ENCODE data around the gene CACNA1S.

CACNA1S gene

DNA sequence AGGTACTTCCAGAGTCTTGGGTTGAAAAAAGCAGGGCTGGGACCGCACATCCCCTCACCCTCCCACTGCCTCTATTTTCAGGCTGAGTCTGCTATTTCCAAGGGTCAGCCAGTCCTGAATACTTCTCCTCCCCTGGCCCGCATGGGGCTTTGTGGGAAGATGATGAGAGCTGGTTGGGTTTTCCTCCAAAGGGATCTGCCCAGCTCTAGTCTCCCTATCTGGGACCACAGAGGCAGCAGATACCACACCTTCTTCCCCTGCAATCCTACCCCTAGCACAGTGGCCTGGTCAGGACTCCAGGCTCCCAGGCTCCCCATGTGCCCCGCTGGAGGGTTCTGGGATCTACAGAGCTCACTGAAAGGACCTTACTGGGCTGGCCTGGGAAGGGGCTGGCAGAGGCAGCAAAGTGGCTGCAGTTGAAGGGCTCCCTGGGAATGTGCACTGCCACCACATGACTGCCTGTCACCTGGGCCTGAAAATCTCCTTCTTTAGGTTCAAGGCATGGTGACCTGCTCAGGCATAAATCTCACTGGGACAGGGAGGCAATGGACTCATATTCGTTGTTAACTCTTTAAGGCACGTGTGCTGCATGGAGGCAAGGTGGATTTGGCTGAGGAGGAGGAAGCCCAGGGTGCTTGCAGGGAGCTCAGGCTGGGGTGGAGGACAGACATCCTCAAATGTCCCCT, 13.1 kb downstream of the CACNA1S start:
- no peak overlapping the region for H3K27ac ChIP-seq (ENCODE audit: low read length)
- H3K9me3 ChIP-seq (ENCODE audit: insufficient read depth, low read depth, low read length): no peaks in the 10 kb centered on the region
- no peaks in the 10 kb centered on the region for H3K4me1 ChIP-seq (ENCODE audit: insufficient read depth, low read length)
- no peak overlapping the region for H3K9ac ChIP-seq (ENCODE audit: low read depth, low read length)
- no peak overlapping the region for H3K4me3 ChIP-seq (ENCODE audit: low read length)
- H3K36me3 ChIP-seq (ENCODE audit: insufficient read depth, low read depth, low read length): no peaks in the 10 kb centered on the region
- no peaks in the 10 kb centered on the region; the same call in 1 of the 2 replicates for H3K27me3 ChIP-seq (ENCODE audit: insufficient read depth, low read length)

DNA sequence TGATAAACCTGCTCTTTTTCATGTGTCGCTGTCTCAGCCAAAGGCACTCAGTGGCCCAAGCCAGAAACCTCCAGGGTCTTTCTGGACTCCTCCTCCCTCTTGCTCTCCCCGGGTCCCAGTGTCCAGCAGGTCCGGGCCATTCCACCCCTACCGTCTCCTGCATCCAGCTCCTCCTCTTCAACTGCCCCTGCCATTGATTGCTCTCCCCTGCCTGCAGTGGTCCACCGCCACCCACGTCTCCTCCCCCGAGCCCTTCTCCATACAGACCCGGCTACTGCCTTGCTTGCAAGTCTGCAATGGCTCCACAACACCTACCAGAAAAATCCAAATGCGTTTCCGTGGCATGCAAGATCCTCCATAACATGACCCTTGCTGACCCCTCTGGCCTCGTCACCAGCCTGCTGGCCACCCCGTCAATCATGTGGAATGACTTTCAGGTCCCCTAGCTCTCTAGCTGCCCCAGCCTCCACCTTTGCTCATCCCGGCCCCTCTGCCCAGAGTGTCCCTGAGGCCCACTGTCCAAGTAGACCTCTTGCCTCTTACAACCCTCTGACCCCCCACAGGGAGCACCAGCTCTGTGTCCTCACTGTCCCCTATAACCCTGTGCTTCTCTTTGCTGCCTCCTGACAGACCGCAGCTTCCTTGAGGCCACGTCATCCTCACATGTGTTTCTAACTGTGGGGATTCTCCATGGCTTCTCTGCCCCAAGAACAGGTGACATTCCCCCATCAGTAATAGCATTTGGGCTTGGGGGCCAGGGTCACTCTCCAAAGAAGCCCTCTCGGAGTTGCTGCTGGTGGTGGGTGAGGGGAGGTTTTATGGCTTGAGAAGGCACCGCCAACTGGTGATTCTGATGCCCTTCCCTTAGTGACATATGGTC, 15.0 kb downstream of the CACNA1S start:
- no peak overlapping the region for H3K4me3 ChIP-seq (ENCODE audit: low read length)
- H3K9ac ChIP-seq (ENCODE audit: low read depth, low read length): no peak overlapping the region
- H3K27ac ChIP-seq (ENCODE audit: low read length): no peak overlapping the region
- H3K36me3 ChIP-seq (ENCODE audit: insufficient read depth, low read depth, low read length): no peaks in the 10 kb centered on the region
- H3K4me1 ChIP-seq (ENCODE audit: insufficient read depth, low read length): no peaks in the 10 kb centered on the region
- no peaks in the 10 kb centered on the region; the same call in 1 of the 2 replicates for H3K27me3 ChIP-seq (ENCODE audit: insufficient read depth, low read length)
- H3K9me3 ChIP-seq (ENCODE audit: insufficient read depth, low read depth, low read length): no peaks in the 10 kb centered on the region

DNA sequence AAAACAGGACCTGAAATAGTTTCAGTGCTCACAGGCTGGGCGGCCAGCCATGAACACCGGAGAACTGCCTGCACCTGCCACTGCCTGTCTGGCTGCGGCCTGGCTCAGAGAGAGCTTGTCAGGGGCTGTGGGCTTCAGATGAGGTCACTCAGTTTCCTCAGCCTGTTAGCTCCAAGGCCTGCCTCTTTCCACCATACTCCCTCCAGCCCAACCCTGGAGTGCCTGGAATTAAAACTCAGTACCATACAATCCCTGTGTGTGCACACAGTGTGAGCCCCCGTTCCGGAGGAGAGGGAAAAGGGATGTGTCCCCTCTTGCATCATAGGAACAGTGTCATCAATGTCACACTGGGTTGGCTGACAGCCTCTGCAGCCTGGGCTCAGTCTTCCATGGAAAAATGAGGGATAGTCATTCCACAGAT, 16.2 kb downstream of the CACNA1S start:
- H3K27ac ChIP-seq (ENCODE audit: low read length): no peak overlapping the region
- no peaks in the 10 kb centered on the region for H3K9me3 ChIP-seq (ENCODE audit: insufficient read depth, low read depth, low read length)
- no peaks in the 10 kb centered on the region for H3K36me3 ChIP-seq (ENCODE audit: insufficient read depth, low read depth, low read length)
- no peak overlapping the region for H3K4me3 ChIP-seq (ENCODE audit: low read length)
- H3K4me1 ChIP-seq (ENCODE audit: insufficient read depth, low read length): no peaks in the 10 kb centered on the region
- no peaks in the 10 kb centered on the region for H3K27me3 ChIP-seq (ENCODE audit: insufficient read depth, low read length)
- H3K9ac ChIP-seq (ENCODE audit: low read depth, low read length): no peak overlapping the region

DNA sequence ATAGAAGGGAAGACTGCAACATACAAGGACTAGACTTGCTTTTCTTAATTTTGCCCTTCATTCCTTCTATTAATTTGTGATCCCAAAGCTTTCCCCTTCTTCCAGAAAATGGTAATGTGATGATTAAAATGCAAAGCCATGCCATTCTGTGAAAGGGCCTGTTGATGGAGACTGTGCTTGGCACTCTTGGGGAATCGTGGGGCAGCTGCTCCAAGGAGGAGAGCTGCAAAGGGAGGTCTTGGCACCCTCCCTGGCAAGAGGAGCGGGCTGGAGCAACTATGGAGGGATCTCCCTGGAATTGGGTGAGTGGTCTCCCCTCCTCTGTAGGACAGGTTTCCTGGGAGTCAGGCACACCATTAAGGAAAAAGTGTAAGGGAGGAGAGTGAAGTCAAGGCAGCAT, 16.6 kb downstream of the CACNA1S start:
- H3K9me3 ChIP-seq (ENCODE audit: insufficient read depth, low read depth, low read length): no peaks in the 10 kb centered on the region
- no peaks in the 10 kb centered on the region for H3K4me1 ChIP-seq (ENCODE audit: insufficient read depth, low read length)
- H3K36me3 ChIP-seq (ENCODE audit: insufficient read depth, low read depth, low read length): no peaks in the 10 kb centered on the region
- no peaks in the 10 kb centered on the region for H3K27me3 ChIP-seq (ENCODE audit: insufficient read depth, low read length)
- no peak overlapping the region for H3K4me3 ChIP-seq (ENCODE audit: low read length)
- no peak overlapping the region for H3K27ac ChIP-seq (ENCODE audit: low read length)
- H3K9ac ChIP-seq (ENCODE audit: low read depth, low read length): no peak overlapping the region

DNA sequence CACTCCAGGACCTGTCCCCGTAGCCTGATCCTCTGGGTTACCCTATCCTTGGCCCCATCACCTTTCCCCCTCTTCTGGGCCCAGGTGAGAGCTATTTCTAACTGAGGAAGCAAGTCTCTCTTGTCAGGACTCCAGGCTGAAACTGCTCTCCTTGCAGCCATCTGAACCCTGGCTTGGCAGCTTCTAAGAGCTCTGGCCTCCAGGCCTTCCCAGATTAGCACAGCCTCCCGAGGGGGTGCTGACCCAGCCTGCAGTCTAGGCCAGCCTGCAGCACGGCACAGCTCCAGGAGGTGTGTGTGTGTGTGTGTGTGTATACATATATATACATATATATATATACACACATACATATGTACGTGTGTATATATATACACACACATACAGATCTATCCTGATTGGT, 17.4 kb downstream of the CACNA1S start:
- Histone ChIP-seq H3K4me3 (ENCODE audit: low read length) (no peak overlapping the region), H3K27ac (ENCODE audit: low read length) (no peak overlapping the region), H3K9ac (ENCODE audit: low read depth, low read length) (no peak overlapping the region), H3K9me3 (ENCODE audit: insufficient read depth, low read depth, low read length) (no peaks in the 10 kb centered on the region), H3K4me1 (ENCODE audit: insufficient read depth, low read length) (no peaks in the 10 kb centered on the region), H3K27me3 (ENCODE audit: insufficient read depth, low read length) (no peaks in the 10 kb centered on the region), H3K36me3 (ENCODE audit: insufficient read depth, low read depth, low read length) (no peaks in the 10 kb centered on the region)

DNA sequence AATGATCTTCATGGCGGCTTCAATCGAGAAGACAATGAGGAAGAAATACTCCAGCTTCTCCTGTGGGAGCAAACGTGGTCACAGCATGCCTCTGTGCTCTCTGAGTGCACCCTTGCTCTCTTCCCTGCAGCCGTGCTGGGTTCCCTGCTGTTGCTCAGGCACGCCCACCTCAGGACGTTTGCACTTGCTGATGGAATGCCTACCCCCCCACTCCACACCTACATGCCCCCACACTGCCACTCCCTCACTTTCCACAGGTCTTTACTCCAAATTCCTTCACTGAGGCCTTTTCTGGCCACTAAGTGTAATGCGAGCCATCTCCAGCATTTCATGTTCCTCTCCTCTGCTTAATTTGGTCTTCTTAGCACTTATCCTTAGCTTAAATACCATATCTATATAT, 18.3 kb downstream of the CACNA1S start:
- H3K27ac ChIP-seq (ENCODE audit: low read length): no peak overlapping the region
- no peak overlapping the region for H3K4me3 ChIP-seq (ENCODE audit: low read length)
- H3K9ac ChIP-seq (ENCODE audit: low read depth, low read length): no peak overlapping the region
- H3K27me3 ChIP-seq (ENCODE audit: insufficient read depth, low read length): no peaks in the 10 kb centered on the region
- no peaks in the 10 kb centered on the region for H3K36me3 ChIP-seq (ENCODE audit: insufficient read depth, low read depth, low read length)
- H3K9me3 ChIP-seq (ENCODE audit: insufficient read depth, low read depth, low read length): no peaks in the 10 kb centered on the region
- no peaks in the 10 kb centered on the region; the same call in 1 of the 2 replicates for H3K4me1 ChIP-seq (ENCODE audit: insufficient read depth, low read length)

- H3K27me3 ChIP-seq (ENCODE audit: insufficient read depth, low read length): no peaks in the 10 kb centered on the region
- no peak overlapping the region for H3K9ac ChIP-seq (ENCODE audit: low read depth, low read length)
- H3K36me3 ChIP-seq (ENCODE audit: insufficient read depth, low read depth, low read length): no peaks in the 10 kb centered on the region
- H3K9me3 ChIP-seq (ENCODE audit: insufficient read depth, low read depth, low read length): no peaks in the 10 kb centered on the region
- H3K4me3 ChIP-seq (ENCODE audit: low read length): no peak overlapping the region
- H3K4me1 ChIP-seq (ENCODE audit: insufficient read depth, low read length): no peaks in the 10 kb centered on the region; the same call in 1 of the 2 replicates
- H3K27ac ChIP-seq (ENCODE audit: low read length): no peak overlapping the region
Measured at GRCh38 chr1:201093561-201093960, 18.7 kb downstream of the CACNA1S start.

DNA sequence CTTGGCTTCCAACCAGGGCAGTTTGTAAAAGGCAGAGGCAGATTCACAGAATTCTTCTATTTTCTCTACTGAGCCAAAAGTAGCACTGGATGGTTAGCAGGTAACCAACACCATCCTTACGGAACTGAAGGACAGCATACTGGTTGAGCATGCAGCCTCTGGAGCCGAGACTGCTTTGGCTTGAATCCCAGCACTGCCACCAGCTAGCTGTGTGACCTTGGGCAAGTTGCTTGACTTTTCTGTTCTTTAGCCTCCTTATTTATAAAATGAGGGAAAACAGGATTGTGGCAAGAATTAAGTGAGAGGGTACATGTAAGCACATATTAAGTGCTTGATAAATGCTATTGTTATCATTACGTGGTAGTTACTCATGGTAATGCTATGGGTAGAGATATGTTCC, 19.5 kb downstream of the CACNA1S start:
- no peaks in the 10 kb centered on the region for H3K9me3 ChIP-seq (ENCODE audit: insufficient read depth, low read depth, low read length)
- H3K27ac ChIP-seq (ENCODE audit: low read length): no peak overlapping the region
- H3K4me3 ChIP-seq (ENCODE audit: low read length): no peak overlapping the region
- no peak overlapping the region for H3K9ac ChIP-seq (ENCODE audit: low read depth, low read length)
- H3K36me3 ChIP-seq (ENCODE audit: insufficient read depth, low read depth, low read length): no peaks in the 10 kb centered on the region
- no peaks in the 10 kb centered on the region; the same call in 1 of the 2 replicates for H3K4me1 ChIP-seq (ENCODE audit: insufficient read depth, low read length)
- no peaks in the 10 kb centered on the region for H3K27me3 ChIP-seq (ENCODE audit: insufficient read depth, low read length)

DNA sequence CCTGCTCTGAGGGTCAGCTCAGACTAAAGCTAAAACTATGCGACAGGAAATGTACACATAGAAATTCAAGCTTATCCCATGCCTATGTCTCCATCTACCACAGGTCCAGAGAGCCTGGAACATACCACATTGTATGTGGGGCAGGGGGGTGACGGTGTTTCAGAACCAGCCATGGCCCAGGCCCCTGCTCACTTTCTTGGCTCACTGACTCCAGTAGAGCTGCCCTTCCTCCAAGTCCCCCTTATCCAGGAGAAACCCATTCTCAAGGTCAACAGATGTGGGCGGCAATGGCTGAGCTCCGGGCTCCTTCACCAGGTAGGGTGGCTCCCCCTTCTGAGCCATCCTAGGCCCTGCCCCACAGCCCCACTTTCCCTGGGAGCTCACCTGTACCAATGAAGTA, 21.0 kb downstream of the CACNA1S start:
- no peaks in the 10 kb centered on the region for H3K9me3 ChIP-seq (ENCODE audit: insufficient read depth, low read depth, low read length)
- no peaks in the 10 kb centered on the region for H3K27me3 ChIP-seq (ENCODE audit: insufficient read depth, low read length)
- H3K9ac ChIP-seq (ENCODE audit: low read depth, low read length): no peak overlapping the region
- no peaks in the 10 kb centered on the region for H3K36me3 ChIP-seq (ENCODE audit: insufficient read depth, low read depth, low read length)
- H3K4me1 ChIP-seq (ENCODE audit: insufficient read depth, low read length): no peaks in the 10 kb centered on the region; the same call in 1 of the 2 replicates
- no peak overlapping the region for H3K4me3 ChIP-seq (ENCODE audit: low read length)
- no peak overlapping the region for H3K27ac ChIP-seq (ENCODE audit: low read length)

- Histone ChIP-seq H3K27me3 (ENCODE audit: insufficient read depth, low read length) (no peaks in the 10 kb centered on the region), H3K4me1 (ENCODE audit: insufficient read depth, low read length) (no peaks in the 10 kb centered on the region; the same call in 1 of the 2 replicates), H3K9me3 (ENCODE audit: insufficient read depth, low read depth, low read length) (no peaks in the 10 kb centered on the region)
Measured at GRCh38 chr1:201090541-201090940, 21.7 kb downstream of the CACNA1S start.

GRCh38 chr1:201089596-201089995, 22.6 kb downstream of the CACNA1S start:
- Histone ChIP-seq H3K36me3 (ENCODE audit: insufficient read depth, low read depth, low read length) (no peaks in the 10 kb centered on the region), H3K27ac (ENCODE audit: low read length) (no peak overlapping the region), H3K9me3 (ENCODE audit: insufficient read depth, low read depth, low read length) (no peaks in the 10 kb centered on the region), H3K27me3 (ENCODE audit: insufficient read depth, low read length) (no peaks in the 10 kb centered on the region), H3K4me1 (ENCODE audit: insufficient read depth, low read length) (no peaks in the 10 kb centered on the region; the same call in 1 of the 2 replicates), H3K4me3 (ENCODE audit: low read length) (no peak overlapping the region), H3K9ac (ENCODE audit: low read depth, low read length) (no peak overlapping the region)

More at GRCh38 chr1:201090541-201090940, 21.7 kb downstream of the CACNA1S start:
- Histone ChIP-seq H3K9ac (ENCODE audit: low read depth, low read length) (no peak overlapping the region), H3K36me3 (ENCODE audit: insufficient read depth, low read depth, low read length) (no peaks in the 10 kb centered on the region), H3K27ac (ENCODE audit: low read length) (no peak overlapping the region), H3K4me3 (ENCODE audit: low read length) (no peak overlapping the region)

All from iPS-20b (cell line).